Colonic mucosa (tissue), 4 donors: Measurements from ENCODE around the gene LARP6. TPM values are rescaled to one million over a fixed set of nuclear protein-coding genes. Genes with fewer than 3 reads are reported as not detected.

Experiments used
- DNase-seq: peaks from one replicate; pipeline ENCODE4 v3.0.0-alpha.2; 2020
- H3K27ac ChIP-seq: fragments of 200-600 bp; one replicate; pipeline ENCODE4 v1.8.0; 2021
- H3K27me3 ChIP-seq: fragments of 200-600 bp; one replicate; pipeline ENCODE4 v1.8.0; 2021
- H3K36me3 ChIP-seq: fragments of 200-600 bp; one replicate; pipeline ENCODE4 v1.8.0; 2021
- H3K4me1 ChIP-seq: fragments of 200-600 bp; one replicate; pipeline ENCODE4 v1.8.0; 2021; ENCODE audit warnings: mild to moderate bottlenecking
- H3K4me3 ChIP-seq: fragments of 200-600 bp; one replicate; pipeline ENCODE4 v1.8.0; 2021
- H3K9ac ChIP-seq, 2 donors: one replicate each; pipeline ENCODE4 v1.7.0; 2013; ENCODE audit warnings: control low read depth in 2 of 2, low read depth in 2 of 2, low read length in 2 of 2
- H3K9me3 ChIP-seq: fragments of 200-600 bp; one replicate; pipeline ENCODE4 v1.8.0; 2021
- intact Hi-C: fragments of 100-400 bp; cut with DNase I; formaldehyde crosslinking; loops from one replicate; pipeline ENCODE4 v1.14.1; 2022
- total RNA-seq, 2 donors: library from RNA; stranded (reverse); fragmentation: NEBNext Ultra II Directional in 1 of 2; extraction: Animal tissue kit (Norgen Biotek cat#: 25700) in 1 of 2; gene quantifications; one replicate each; pipeline ENCODE4 v1.2.1, GENCODE V29; 2021
- TF ChIP-seq, protein P1 (sequence below): fragments of 200-600 bp; IDR thresholded peaks from one replicate; pipeline ENCODE4 v1.8.0; 2022; ENCODE audit warnings: antibody characterized with exemption, mild to moderate bottlenecking
- donor health status: healthy.
- donor health status: DM: no; HTN: no; CAD: no.
- donor health status: DM: no; HTN: no; CAD: no.

LARP6 gene
- total RNA-seq, 2 donors from 2014 or later = 0.49 to 3.5 TPM

DNA sequence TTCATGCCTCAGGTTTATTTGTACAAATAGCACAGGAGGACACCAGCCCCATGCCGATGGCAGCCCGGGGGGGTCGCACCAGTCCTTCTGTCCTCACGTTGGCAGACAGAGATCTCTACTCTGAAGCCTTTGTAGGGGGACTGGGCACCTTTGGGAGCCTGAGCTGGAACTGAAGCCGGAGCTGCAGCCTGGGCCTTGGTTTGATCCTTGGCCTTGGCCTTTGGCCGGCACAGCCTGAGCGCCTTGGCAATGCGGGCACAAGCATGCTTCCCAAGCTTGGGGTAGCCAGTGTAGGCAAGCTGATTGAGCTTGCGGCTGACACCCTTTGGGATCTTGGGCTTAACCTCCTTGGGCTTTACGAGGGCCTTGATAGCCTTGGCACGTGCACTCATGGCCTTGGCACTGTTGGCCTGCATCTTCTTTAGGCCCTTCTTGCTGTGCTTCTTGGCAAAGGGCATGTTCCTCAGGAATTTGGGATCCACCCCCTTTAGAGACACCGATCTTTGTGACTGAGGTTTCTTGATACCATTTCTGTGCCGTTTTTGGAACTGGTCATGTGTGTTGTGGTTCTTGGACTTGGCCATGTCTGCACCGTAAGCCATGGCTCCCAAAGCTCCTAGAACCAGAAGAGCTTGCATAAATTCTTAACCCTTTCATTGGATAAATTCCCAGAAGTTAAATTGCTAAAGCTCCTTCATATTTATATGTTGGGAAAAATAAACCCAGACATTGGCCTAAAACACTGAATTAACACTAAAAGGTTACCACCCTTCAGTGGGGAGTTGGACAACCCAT, 57.2 kb downstream of the LARP6 start:
- no peaks in the 10 kb centered on the region for H3K27me3 ChIP-seq
- intact Hi-C loops = no loop called here

DNA sequence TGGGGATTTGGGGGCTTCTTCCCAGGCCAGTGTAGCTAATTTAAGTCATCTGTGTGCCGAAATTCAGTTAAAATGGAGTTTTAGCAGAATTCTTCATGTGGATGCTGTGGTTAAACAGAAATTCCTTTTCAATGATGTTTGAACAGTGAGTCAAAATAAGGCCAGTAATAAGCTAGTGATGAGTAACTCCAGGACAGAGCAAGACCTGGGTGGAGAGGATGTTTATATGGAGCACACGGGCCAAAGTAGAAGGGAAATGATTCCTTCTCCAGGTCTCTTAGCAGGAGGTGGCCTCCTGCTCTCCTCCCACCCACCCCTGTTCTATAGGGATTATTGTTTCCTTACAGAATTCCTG, 58.7 kb downstream of the LARP6 start:
- no peaks in the 10 kb centered on the region for H3K4me1 ChIP-seq
- intact Hi-C loops = no loop called here
- no peak overlapping the region for H3K4me3 ChIP-seq
- TF ChIP-seq, protein P1, sequence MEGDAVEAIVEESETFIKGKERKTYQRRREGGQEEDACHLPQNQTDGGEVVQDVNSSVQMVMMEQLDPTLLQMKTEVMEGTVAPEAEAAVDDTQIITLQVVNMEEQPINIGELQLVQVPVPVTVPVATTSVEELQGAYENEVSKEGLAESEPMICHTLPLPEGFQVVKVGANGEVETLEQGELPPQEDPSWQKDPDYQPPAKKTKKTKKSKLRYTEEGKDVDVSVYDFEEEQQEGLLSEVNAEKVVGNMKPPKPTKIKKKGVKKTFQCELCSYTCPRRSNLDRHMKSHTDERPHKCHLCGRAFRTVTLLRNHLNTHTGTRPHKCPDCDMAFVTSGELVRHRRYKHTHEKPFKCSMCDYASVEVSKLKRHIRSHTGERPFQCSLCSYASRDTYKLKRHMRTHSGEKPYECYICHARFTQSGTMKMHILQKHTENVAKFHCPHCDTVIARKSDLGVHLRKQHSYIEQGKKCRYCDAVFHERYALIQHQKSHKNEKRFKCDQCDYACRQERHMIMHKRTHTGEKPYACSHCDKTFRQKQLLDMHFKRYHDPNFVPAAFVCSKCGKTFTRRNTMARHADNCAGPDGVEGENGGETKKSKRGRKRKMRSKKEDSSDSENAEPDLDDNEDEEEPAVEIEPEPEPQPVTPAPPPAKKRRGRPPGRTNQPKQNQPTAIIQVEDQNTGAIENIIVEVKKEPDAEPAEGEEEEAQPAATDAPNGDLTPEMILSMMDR = no peak
- H3K27me3 ChIP-seq = no peaks in the 10 kb centered on the region
- H3K9ac ChIP-seq = no peak overlapping the region
- no peak overlapping the region for H3K27ac ChIP-seq
- H3K9me3 ChIP-seq = no peaks in the 10 kb centered on the region
- no peaks in the 10 kb centered on the region for H3K36me3 ChIP-seq
- DNase-seq = no peak

More for the DNA sequence above, 57.2 kb downstream of the LARP6 start:
- Histone ChIP-seq H3K4me3 (no peak overlapping the region), H3K9ac (no peak overlapping the region), H3K27ac (no peak overlapping the region), H3K9me3 (no peaks in the 10 kb centered on the region), H3K4me1 (no peaks in the 10 kb centered on the region), H3K36me3 (no peaks in the 10 kb centered on the region)
- no peak for DNase-seq
- TF ChIP-seq, protein P1 = no peak

DNA sequence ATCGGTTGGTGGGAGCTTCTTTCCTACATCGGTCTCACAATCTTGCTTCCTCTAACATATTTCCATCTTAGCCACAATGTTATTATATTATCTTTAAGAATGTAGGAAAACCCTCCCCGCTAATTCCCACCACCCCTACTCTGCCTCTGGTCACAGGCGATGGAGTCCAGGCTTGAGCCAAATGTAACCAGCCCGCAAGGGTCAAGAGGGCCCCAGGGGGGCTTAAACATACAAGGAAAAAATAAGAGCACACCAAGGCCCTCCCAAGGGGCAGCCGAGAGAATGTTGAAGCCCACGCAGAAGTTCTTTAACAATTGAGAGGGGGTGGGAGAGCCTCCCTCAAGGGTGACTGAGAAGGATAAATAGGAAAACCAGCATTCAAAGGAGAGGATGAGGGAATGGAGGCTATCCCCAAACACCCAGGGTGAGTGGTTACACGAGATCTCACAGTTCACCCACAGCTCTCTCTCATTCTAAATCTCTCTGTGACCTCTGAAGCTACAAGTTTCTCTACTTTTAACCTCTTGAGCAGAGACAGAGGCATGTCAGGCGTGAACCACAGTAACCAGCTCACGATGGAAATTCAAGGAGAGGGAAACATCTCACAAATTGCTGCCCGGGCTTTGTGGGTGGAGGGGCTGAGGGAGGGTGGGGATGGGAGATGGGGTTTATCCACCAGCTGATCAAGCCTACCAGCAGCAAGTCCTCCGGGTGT, 59.2 kb downstream of the LARP6 start:
- TF ChIP-seq, protein P1 = no peak

DNA sequence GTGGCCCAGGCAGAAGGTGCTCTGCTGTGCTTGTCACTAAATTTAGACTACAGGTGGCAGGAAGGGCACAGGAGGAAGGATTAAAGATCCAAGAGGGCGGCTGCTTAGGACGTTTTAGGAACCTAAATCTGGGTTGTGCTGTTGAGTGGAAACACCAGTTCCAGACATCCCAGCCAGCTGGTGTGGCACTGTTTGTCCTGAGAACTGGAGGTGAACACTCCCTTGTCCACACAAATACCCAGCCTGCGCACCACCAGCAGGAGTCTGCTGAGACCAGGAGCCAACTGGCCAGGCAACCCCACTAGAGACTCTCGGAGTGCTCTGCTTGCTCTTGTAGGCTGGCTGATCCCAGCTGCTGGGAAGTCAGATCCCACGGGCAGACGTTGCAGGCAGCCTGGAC, 60.3 kb downstream of the LARP6 start:
- H3K9me3 ChIP-seq = no peaks in the 10 kb centered on the region
- H3K27me3 ChIP-seq = no peaks in the 10 kb centered on the region
- H3K27ac ChIP-seq = no peak overlapping the region
- no peaks in the 10 kb centered on the region for H3K36me3 ChIP-seq
- TF ChIP-seq, protein P1 = no peak
- no peaks in the 10 kb centered on the region for H3K4me1 ChIP-seq
- DNase-seq = no peak
- intact Hi-C loops = no loop called here
- no peak overlapping the region for H3K4me3 ChIP-seq
- no peak overlapping the region for H3K9ac ChIP-seq

More for the DNA sequence above, 59.2 kb downstream of the LARP6 start:
- no peak for DNase-seq
- Histone ChIP-seq H3K27ac (no peak overlapping the region), H3K36me3 (no peaks in the 10 kb centered on the region), H3K9ac (no peak overlapping the region), H3K4me1 (no peaks in the 10 kb centered on the region), H3K27me3 (no peaks in the 10 kb centered on the region), H3K4me3 (no peak overlapping the region), H3K9me3 (no peaks in the 10 kb centered on the region)
- intact Hi-C loops = no loop called here

DNA sequence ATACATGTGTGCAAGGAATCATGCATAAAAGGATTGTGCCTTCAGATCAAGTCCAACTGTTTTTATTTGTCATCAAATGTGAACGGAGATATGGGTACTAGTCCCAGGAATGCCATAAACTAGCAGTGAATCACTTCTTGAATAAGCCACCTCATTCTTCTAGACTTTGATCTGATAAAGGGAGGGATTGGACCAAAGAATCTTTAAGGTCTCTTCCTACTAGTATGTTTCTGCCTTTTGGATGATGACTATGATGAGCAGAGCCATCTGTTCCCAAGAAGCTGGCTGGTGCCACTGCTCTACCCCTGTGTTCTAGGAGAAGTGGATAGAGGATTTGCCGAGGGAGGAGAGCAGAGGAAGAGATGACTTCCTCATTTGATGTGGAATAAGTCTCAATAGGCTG, 61.8 kb downstream of the LARP6 start:
- no peak for DNase-seq

More for the DNA sequence above, 61.8 kb downstream of the LARP6 start:
- Histone ChIP-seq H3K4me1 (no peaks in the 10 kb centered on the region), H3K9ac (no peak overlapping the region), H3K27ac (no peak overlapping the region), H3K4me3 (no peak overlapping the region), H3K27me3 (no peaks in the 10 kb centered on the region), H3K36me3 (no peaks in the 10 kb centered on the region), H3K9me3 (no peaks in the 10 kb centered on the region)
- intact Hi-C loops = no loop called here
- TF ChIP-seq, protein P1 = no peak
